SK-N-SH treated with all-trans-retinoic acid at 6 μM for 48 hours (cell line): Measurements from ENCODE around the gene OTOL1.

ENCODE experiments used
- BACH2 ChIP-seq: fragments of 250-450 bp; sonication (Bioruptor Pico); IDR thresholded peaks from 2 replicates; pipeline ENCODE4 v1.9.0; 2021; ENCODE audit warnings: mild to moderate bottlenecking, borderline replicate concordance
- ZC3H10 ChIP-seq: fragments of 250-450 bp; sonication (Bioruptor Pico); IDR thresholded peaks from 2 replicates; pipeline ENCODE4 v1.5.1; 2021; ENCODE audit warnings: mild to moderate bottlenecking, moderate library complexity
- ZFP3 ChIP-seq: fragments of 250-450 bp; sonication (Bioruptor Pico); IDR thresholded peaks from 2 replicates; pipeline ENCODE4 v1.5.0; 2020; ENCODE audit warnings: mild to moderate bottlenecking, moderate library complexity
- ZNF8 ChIP-seq: fragments of 450-650 bp; formaldehyde crosslinking; IDR thresholded peaks from 2 replicates; pipeline ENCODE4 v1.5.0; 2020; ENCODE audit warnings: mild to moderate bottlenecking, moderate library complexity

DNA sequence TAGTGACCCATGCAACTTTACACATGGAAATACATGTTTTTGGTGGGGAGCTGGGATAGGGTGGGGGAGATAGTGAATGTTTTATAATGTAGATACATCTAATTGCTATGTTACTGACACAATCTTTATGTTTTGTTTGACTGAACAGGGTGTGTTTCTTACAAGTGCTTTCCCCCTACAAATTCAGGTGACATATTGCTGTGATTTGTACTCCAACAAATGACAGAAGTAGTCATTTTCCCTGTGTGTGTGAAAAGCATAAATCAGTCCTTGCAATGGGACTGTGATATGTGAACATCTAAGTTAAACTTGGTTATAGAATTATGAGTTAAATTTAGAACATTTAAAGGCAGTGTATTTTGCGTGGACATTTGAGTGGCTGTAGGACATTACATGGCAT, 27.3 kb downstream of the OTOL1 start:
- TF ChIP-seq BACH2 (CRISPR knock-in tag) (no peak), ZNF8 (CRISPR knock-in tag) (no peak), ZC3H10 (CRISPR knock-in tag) (no peak), ZFP3 (no peak)
